Common myeloid progenitor, CD34-positive (primary cell): ENCODE measurements around the gene CFAP58.

Source experiments
- CTCF ChIA-PET: fragments of 350-600 bp; sonication (Branson Sonifier 250); formaldehyde crosslinking; loops from one replicate; lab custom pipeline; 2021; ENCODE audit warnings: antibody characterized with exemption; lab: Charles Lee
- POLR2A ChIA-PET: fragments of 350-600 bp; sonication (Branson Sonifier 250); formaldehyde crosslinking; loops from one replicate; lab custom pipeline; 2021; ENCODE audit warnings: antibody characterized with exemption; lab: Charles Lee
- DNase-seq, 3 donors: peaks; one replicate each; pipeline versions ENCODE4 v3.0.0 to v3.0.0-alpha.2; 2013
- H3K27ac ChIP-seq, 2 experiments: 1 replicate in 1 of 2; 2 replicates in 1 of 2; pipeline ENCODE4 v1.7.0; 2013; ENCODE audit warnings: inconsistent platforms in 2 of 2, low read length in 2 of 2, mild to moderate bottlenecking in 2 of 2, low read depth in 1 of 2, moderate library complexity in 1 of 2; ENCODE audit not compliant: severe bottlenecking in 2 of 2, insufficient read depth in 1 of 2, poor library complexity in 1 of 2
- H3K27me3 ChIP-seq, 5 experiments: replicated peaks in 2 of 5; 1 replicate in 3 of 5; 2 replicates in 2 of 5; pipeline versions ENCODE4 v1.6.1 to v1.7.0; 2013; ENCODE audit warnings: low read length in 4 of 5, mild to moderate bottlenecking in 2 of 5, moderate library complexity in 2 of 5, inconsistent platforms in 1 of 5; ENCODE audit not compliant: insufficient read depth in 5 of 5, control insufficient read depth in 4 of 5
- H3K36me3 ChIP-seq, 4 experiments: 1 replicate in 2 of 4; 2 replicates in 2 of 4; pipeline versions ENCODE4 v1.6.1 to v1.7.0; 2013; ENCODE audit warnings: low read length in 3 of 4, control low read depth in 1 of 4, mild to moderate bottlenecking in 1 of 4; ENCODE audit not compliant: control insufficient read depth in 4 of 4, insufficient read depth in 4 of 4
- H3K4me1 ChIP-seq, 4 experiments: 1 replicate in 3 of 4; 2 replicates in 1 of 4; pipeline versions ENCODE4 v1.6.1 to v1.7.1; 2013; ENCODE audit warnings: low read length in 3 of 4, mild to moderate bottlenecking in 3 of 4, control low read depth in 1 of 4, inconsistent platforms in 1 of 4, moderate library complexity in 1 of 4; ENCODE audit not compliant: control insufficient read depth in 4 of 4, insufficient read depth in 4 of 4; ENCODE audit errors: control extremely low read depth in 1 of 4
- H3K4me3 ChIP-seq, 7 experiments: 1 replicate in 4 of 7; 2 replicates in 3 of 7; pipeline versions ENCODE4 v1.5.1 to v1.7.0; 2013; ENCODE audit warnings: mild to moderate bottlenecking in 7 of 7, low read length in 6 of 7, moderate library complexity in 6 of 7, inconsistent platforms in 2 of 7, low read depth in 2 of 7, control low read depth in 1 of 7; ENCODE audit not compliant: insufficient read depth in 4 of 7, control insufficient read depth in 1 of 7; ENCODE audit errors: extremely low read depth in 1 of 7
- H3K9me3 ChIP-seq, 5 experiments: 1 replicate in 4 of 5; 2 replicates in 1 of 5; pipeline versions ENCODE4 v1.6.1 to v1.7.1; 2013; ENCODE audit warnings: low read length in 4 of 5, mild to moderate bottlenecking in 2 of 5, inconsistent platforms in 1 of 5, low read depth in 1 of 5, moderate library complexity in 1 of 5; ENCODE audit not compliant: control insufficient read depth in 4 of 5, insufficient read depth in 2 of 5; ENCODE audit errors: control extremely low read depth in 1 of 5
- WGBS: methylation state at CpG from one replicate; pipeline ENCODE4 v1.1.5; 2013; ENCODE audit not compliant: insufficient coverage; 5-methylcytosine and 5-hydroxymethylcytosine counted together

Gene CFAP58

GRCh38 chr10:104424719-104425118 is 71.1 kb downstream of the CFAP58 start:
- Histone ChIP-seq H3K27me3 (peaks cover 0 to 2% (median 0%) of the 10 kb centered on the region in 5 experiments), H3K9me3 (no peaks in the 10 kb centered on the region), H3K36me3 (no peaks in the 10 kb centered on the region), H3K4me3 (no peak overlapping the region), H3K4me1 (no peaks in the 10 kb centered on the region), H3K27ac (no peak overlapping the region)
- no peak for DNase-seq
- WGBS, result 89% methylated on average over 1 of the region's 1 CpG
- CTCF ChIA-PET, result interaction anchor here (1.9 kb wide), 1 partner anchor 18 kb away, joined by 4 read pairs; no protein-coding TSS in a partner anchor
- POLR2A ChIA-PET, result no interaction called here

GRCh38 chr10:104427989-104428388 is 74.4 kb downstream of the CFAP58 start:
- POLR2A ChIA-PET, result no interaction called here
- H3K36me3 ChIP-seq, result no peaks in the 10 kb centered on the region
- no peaks in the 10 kb centered on the region for H3K9me3 ChIP-seq
- CTCF ChIA-PET, result no interaction called here
- no peak overlapping the region for H3K27ac ChIP-seq
- 93% methylated on average over 5 of the region's 5 CpGs for WGBS
- peaks cover 0 to 2% (median 0%) of the 10 kb centered on the region in 5 experiments for H3K27me3 ChIP-seq
- no peak overlapping the region for H3K4me3 ChIP-seq
- no peak for DNase-seq
- no peaks in the 10 kb centered on the region for H3K4me1 ChIP-seq

GRCh38 chr10:104429846-104430245 is 76.2 kb downstream of the CFAP58 start:
- CTCF ChIA-PET, result no interaction called here
- H3K9me3 ChIP-seq, result no peaks in the 10 kb centered on the region
- POLR2A ChIA-PET, result no interaction called here
- H3K27ac ChIP-seq, result no peak overlapping the region
- H3K36me3 ChIP-seq, result no peaks in the 10 kb centered on the region
- no peak for DNase-seq
- peaks cover 0 to 2% (median 0%) of the 10 kb centered on the region in 5 experiments for H3K27me3 ChIP-seq
- WGBS, result 73% methylated on average over 2 of the region's 3 CpGs
- no peak overlapping the region for H3K4me3 ChIP-seq
- no peaks in the 10 kb centered on the region for H3K4me1 ChIP-seq

- Histone ChIP-seq H3K9me3 (no peaks in the 10 kb centered on the region), H3K27ac (no peak overlapping the region), H3K36me3 (no peaks in the 10 kb centered on the region), H3K4me1 (no peaks in the 10 kb centered on the region), H3K27me3 (peaks cover 0 to 2% (median 0%) of the 10 kb centered on the region in 5 experiments), H3K4me3 (no peak overlapping the region)
- CTCF ChIA-PET, result no interaction called here
- 60% methylated on average over 1 of the region's 3 CpGs for WGBS
- DNase-seq, result no peak
- POLR2A ChIA-PET, result no interaction called here
Observed at GRCh38 chr10:104430360-104430759, 76.7 kb downstream of the CFAP58 start.

- Histone ChIP-seq H3K4me1 (no peaks in the 10 kb centered on the region), H3K9me3 (no peaks in the 10 kb centered on the region), H3K27ac (no peak overlapping the region), H3K36me3 (no peaks in the 10 kb centered on the region), H3K27me3 (peaks cover 0 to 7% (median 0%) of the 10 kb centered on the region in 5 experiments), H3K4me3 (no peak overlapping the region)
- ChIA-PET POLR2A (no interaction called here), CTCF (interaction anchor here (1.3 kb wide), 1 partner anchor 10 kb away, joined by 3 read pairs; no protein-coding TSS in a partner anchor)
- 94% methylated on average over 2 of the region's 3 CpGs for WGBS
- no peak for DNase-seq
Observed at GRCh38 chr10:104433669-104434068, 80.0 kb downstream of the CFAP58 start.

GRCh38 chr10:104434601-104435000 is 81.0 kb downstream of the CFAP58 start:
- 100% methylated on average over 1 of the region's 1 CpG for WGBS
- Histone ChIP-seq H3K4me3 (no peak overlapping the region), H3K36me3 (no peaks in the 10 kb centered on the region), H3K4me1 (no peaks in the 10 kb centered on the region), H3K27ac (no peak overlapping the region), H3K27me3 (peaks cover 0 to 7% (median 0%) of the 10 kb centered on the region in 5 experiments), H3K9me3 (no peaks in the 10 kb centered on the region)
- CTCF ChIA-PET, result interaction anchor here (1.3 kb wide), 1 partner anchor 10 kb away, joined by 3 read pairs; no protein-coding TSS in a partner anchor
- no peak for DNase-seq
- POLR2A ChIA-PET, result no interaction called here

GRCh38 chr10:104435822-104436221 is 82.2 kb downstream of the CFAP58 start:
- Histone ChIP-seq H3K27ac (no peak overlapping the region), H3K4me3 (no peak overlapping the region), H3K4me1 (no peaks in the 10 kb centered on the region), H3K36me3 (no peaks in the 10 kb centered on the region), H3K9me3 (no peaks in the 10 kb centered on the region), H3K27me3 (peaks cover 0 to 7% (median 0%) of the 10 kb centered on the region in 5 experiments)
- CTCF ChIA-PET, result no interaction called here
- POLR2A ChIA-PET, result no interaction called here
- DNase-seq, result no peak
- 92% methylated on average over 2 of the region's 2 CpGs for WGBS
